NCI-H526 (cell line): ENCODE results near the gene RBM20.
A peak's percentile ranks its signal among the peaks of the same experiment; 100 is the strongest.

Experiments used
- DNase-seq, 2 experiments: peaks; one replicate each; lab custom pipeline; 2025; lab: John Stamatoyannopoulos, UW

The RBM20 gene

GRCh38 chr10:110676016-110676415, 31.9 kb downstream of the RBM20 start:
- DNase-seq, result no peak

GRCh38 chr10:110679486-110680272, 35.5 kb downstream of the RBM20 start:
- no peak for DNase-seq

GRCh38 chr10:110680273-110681020, 36.3 kb downstream of the RBM20 start:
- DNase-seq, result no peak

- peak in 1 of 2 experiments; percentile 52 for DNase-seq
Observed at GRCh38 chr10:110681023-110681681, 37.0 kb downstream of the RBM20 start.

- no peak for DNase-seq
Observed at GRCh38 chr10:110682348-110682747, 38.2 kb downstream of the RBM20 start.

- no peak for DNase-seq
Observed at GRCh38 chr10:110684800-110685446, 40.8 kb downstream of the RBM20 start.

- no peak for DNase-seq
Observed at GRCh38 chr10:110686047-110686446, 41.9 kb downstream of the RBM20 start.

GRCh38 chr10:110686949-110687348, 42.8 kb downstream of the RBM20 start:
- DNase-seq, result no peak

GRCh38 chr10:110687400-110687799, 43.3 kb downstream of the RBM20 start:
- no peak for DNase-seq

GRCh38 chr10:110691139-110691538, 47.0 kb downstream of the RBM20 start:
- no peak for DNase-seq

GRCh38 chr10:110694263-110694662, 50.1 kb downstream of the RBM20 start:
- no peak for DNase-seq

GRCh38 chr10:110694820-110695538, 50.8 kb downstream of the RBM20 start:
- no peak for DNase-seq

- no peak for DNase-seq
Observed at GRCh38 chr10:110695539-110695886, 51.4 kb downstream of the RBM20 start.

- no peak for DNase-seq
Observed at GRCh38 chr10:110696436-110696835, 52.3 kb downstream of the RBM20 start.

- no peak for DNase-seq
Observed at GRCh38 chr10:110698340-110698739, 54.2 kb downstream of the RBM20 start.

GRCh38 chr10:110698782-110699201, 54.7 kb downstream of the RBM20 start:
- no peak for DNase-seq

GRCh38 chr10:110699859-110700468, 55.8 kb downstream of the RBM20 start:
- no peak for DNase-seq

GRCh38 chr10:110700947-110701616, 56.9 kb downstream of the RBM20 start:
- no peak for DNase-seq

- DNase-seq, result no peak
Observed at GRCh38 chr10:110701617-110701971, 57.5 kb downstream of the RBM20 start.

- no peak for DNase-seq
Observed at GRCh38 chr10:110704070-110704469, 59.9 kb downstream of the RBM20 start.
